Kidney epithelial cell (primary cell): ENCODE measurements around the gene PPFIA4. TPM values are rescaled to one million over a fixed set of nuclear protein-coding genes. Genes with fewer than 3 reads are reported as not detected.

Experiments used
- DNase-seq: peaks from one replicate; pipeline ENCODE4 v3.0.0-alpha.2; 2010; ENCODE audit warnings: low read depth
- H3K27me3 ChIP-seq: 2 replicates; pipeline ENCODE4 v1.6.0; 2011; ENCODE audit warnings: low read length; ENCODE audit not compliant: control insufficient read depth, insufficient read depth
- H3K36me3 ChIP-seq: 2 replicates; pipeline ENCODE4 v1.5.1; 2011; ENCODE audit warnings: low read length; ENCODE audit not compliant: control insufficient read depth, insufficient read depth
- H3K4me3 ChIP-seq: 2 replicates; pipeline ENCODE4 v1.5.1; 2011; ENCODE audit warnings: low read depth, mild to moderate bottlenecking, control low read depth, low read length
- total RNA-seq: library from RNA; depleted of rRNA; stranded (reverse); fragments of >200 nt; gene quantifications from 2 replicates; pipeline ENCODE4 v1.2.3, GENCODE V29; 2015
- TF ChIP-seq, protein P1 (sequence below): IDR thresholded peaks from 2 replicates; pipeline ENCODE4 v1.5.1; 2011; ENCODE audit warnings: mild to moderate bottlenecking, moderate library complexity, low read length, control low read depth, inconsistent platforms; ENCODE audit not compliant: insufficient read depth, poor library complexity, severe bottlenecking

The PPFIA4 gene
- total RNA-seq, 1 donor from 2014 or later = 0.13 TPM

DNA sequence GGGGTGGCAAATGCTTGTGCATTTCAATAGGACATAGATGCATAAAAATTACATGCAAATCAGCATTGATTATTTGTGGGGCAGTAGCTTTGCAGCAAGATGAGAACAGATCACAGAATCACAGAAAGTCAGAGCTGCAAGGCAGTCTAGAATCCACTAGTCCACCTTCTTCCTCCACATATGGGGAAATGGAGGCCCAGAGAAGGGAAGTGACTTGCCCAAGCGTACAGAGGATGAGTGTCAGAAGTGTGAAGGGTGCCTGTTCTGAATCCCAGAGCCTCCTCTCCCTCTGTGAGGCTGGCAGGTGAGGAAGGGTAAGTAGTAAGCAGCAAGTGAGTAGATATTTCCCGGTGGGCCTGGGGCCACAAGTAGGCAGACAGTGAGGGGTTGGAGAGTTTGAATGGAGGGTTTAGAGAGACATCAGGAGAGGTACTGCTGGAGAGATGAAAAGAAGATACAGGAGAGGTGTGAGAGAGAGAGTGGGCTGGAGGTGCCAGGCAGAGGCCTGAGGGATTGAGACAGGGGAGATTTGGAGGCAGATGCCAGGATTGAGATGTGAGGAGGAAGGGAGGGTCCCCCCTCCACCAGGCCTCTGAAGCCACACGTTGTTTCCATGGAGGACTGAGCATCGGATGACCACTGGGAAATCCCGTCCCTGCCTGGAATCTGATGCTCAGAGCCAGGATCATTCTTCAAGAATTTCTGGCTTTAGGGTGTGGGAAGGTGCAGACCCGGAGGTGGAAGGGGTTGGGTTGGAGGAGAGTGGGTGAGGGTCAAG lies 64.3 kb downstream of the PPFIA4 start:
- no peak for DNase-seq
- H3K27me3 ChIP-seq = peaks cover 4% of the 10 kb centered on the region
- H3K4me3 ChIP-seq = no peak overlapping the region
- TF ChIP-seq, protein P1, sequence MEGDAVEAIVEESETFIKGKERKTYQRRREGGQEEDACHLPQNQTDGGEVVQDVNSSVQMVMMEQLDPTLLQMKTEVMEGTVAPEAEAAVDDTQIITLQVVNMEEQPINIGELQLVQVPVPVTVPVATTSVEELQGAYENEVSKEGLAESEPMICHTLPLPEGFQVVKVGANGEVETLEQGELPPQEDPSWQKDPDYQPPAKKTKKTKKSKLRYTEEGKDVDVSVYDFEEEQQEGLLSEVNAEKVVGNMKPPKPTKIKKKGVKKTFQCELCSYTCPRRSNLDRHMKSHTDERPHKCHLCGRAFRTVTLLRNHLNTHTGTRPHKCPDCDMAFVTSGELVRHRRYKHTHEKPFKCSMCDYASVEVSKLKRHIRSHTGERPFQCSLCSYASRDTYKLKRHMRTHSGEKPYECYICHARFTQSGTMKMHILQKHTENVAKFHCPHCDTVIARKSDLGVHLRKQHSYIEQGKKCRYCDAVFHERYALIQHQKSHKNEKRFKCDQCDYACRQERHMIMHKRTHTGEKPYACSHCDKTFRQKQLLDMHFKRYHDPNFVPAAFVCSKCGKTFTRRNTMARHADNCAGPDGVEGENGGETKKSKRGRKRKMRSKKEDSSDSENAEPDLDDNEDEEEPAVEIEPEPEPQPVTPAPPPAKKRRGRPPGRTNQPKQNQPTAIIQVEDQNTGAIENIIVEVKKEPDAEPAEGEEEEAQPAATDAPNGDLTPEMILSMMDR = no peak
- no peaks in the 10 kb centered on the region for H3K36me3 ChIP-seq

DNA sequence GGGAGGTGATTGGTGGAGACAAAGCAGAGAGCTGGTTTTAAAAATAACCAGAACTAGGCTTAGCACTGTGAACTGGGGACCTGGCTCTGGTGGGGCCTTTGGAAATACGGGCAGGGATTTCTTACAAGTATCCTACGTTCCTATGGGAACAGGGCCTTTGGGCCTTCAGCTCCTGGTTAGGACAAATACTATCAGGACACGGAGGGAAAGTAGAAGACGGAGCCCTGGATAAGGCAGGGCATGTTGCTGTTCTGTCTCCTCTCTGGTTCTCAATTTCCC lies 64.8 kb downstream of the PPFIA4 start:
- Histone ChIP-seq H3K36me3 (no peaks in the 10 kb centered on the region), H3K4me3 (no peak overlapping the region), H3K27me3 (peaks cover 1% of the 10 kb centered on the region)
- TF ChIP-seq, protein P1 = no peak
- no peak for DNase-seq

DNA sequence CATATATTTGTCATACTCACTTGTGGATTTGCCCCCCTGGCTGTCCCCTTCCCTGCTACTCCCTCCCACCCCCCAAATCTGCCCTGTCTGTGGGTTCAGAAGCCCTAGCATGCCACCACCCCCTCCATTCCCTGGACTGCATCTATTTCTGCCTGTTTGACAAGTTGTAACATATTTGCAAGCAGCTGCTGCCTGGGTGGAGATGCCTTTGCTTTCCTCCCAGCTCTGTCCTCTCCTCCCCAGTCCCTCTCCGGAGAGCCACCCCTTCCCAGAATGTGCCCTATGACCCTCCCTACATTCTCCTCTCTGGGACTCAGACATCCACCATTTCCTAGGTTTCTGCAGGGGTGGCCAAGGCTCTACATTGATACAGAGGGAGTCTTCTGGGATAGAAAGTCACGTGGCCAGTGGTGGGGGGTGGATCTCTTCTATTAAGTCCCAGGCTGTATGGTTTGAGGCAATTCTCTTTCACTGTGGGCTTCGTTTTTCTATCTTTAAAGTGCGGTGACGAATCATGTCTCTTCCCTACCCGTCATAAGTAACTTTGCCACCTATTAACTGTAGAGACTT lies 65.6 kb downstream of the PPFIA4 start:
- TF ChIP-seq, protein P1 = no peak
- no peak for DNase-seq
- H3K36me3 ChIP-seq = no peaks in the 10 kb centered on the region
- H3K4me3 ChIP-seq = no peak overlapping the region
- H3K27me3 ChIP-seq = no peaks in the 10 kb centered on the region

DNA sequence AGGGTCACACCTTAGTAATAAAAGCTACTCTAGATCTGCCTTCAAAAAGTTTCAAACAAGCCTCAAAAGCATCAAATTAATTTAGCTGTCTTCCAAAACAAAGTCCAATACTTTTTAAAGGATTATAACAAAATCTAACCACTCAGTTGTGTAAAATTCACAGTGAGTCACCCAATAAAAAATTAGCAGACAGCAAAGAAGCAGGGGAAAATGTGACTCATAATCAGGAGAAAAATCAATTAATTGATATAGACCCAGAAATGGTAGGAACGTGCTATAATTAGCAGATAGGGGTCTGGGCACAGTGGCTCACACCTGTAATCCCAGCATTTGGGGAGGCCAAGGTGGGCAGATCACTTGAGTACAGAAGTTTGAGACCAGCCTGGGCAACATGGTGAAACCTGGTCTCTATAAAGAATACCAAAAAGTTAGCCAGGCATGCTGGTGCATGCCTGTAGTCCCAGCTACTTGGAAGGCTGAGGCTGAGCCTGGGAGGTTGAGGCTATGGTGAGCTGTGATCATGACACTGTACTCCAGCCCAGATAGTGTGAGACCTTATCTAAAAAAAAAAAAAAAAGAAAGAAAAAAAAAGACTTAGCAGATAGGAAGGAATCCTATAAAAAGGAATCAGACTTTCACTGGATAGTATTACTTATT lies 67.6 kb downstream of the PPFIA4 start:
- TF ChIP-seq, protein P1 = no peak
- H3K36me3 ChIP-seq = no peaks in the 10 kb centered on the region
- H3K4me3 ChIP-seq = no peak overlapping the region
- no peaks in the 10 kb centered on the region for H3K27me3 ChIP-seq
- DNase-seq = no peak

DNA sequence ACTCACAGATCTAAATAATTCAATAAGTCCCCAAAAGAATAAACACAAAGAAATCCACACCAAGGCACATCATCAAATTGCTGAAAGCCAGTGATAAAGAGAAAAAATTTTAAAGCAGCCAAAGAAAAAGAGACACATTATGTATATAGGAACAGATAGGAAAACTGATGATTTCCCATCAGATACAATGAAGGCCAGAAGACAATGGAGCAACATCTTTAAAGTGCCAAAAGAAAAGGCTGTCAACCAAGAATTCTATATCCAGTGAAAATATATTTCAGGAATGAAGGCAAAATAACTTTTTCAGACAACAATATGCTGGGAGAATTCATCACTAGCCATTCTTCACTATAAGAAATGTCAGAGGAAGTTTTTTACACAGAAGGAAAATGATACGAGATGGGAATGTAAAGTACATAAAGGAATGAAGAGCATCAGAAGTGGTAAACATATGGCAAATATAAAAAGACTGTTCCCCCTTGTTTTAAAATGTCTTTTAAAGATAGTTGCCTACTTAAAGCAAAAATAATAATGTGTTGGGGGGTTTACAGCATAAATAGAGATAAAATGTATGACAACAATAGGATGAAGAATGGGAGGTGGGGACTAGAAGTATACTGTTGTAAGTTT lies 68.9 kb downstream of the PPFIA4 start:
- no peaks in the 10 kb centered on the region for H3K27me3 ChIP-seq
- TF ChIP-seq, protein P1 = no peak
- no peaks in the 10 kb centered on the region for H3K36me3 ChIP-seq
- no peak for DNase-seq
- no peak overlapping the region for H3K4me3 ChIP-seq
